ENCODE measurements around the gene PANX2. TPM values are rescaled to one million over a fixed set of nuclear protein-coding genes. Genes with fewer than 3 reads are reported as not detected.
"Not testable (repeated sequence)": the region's sequence is repeated elsewhere in the genome, so short reads cannot be mapped to it uniquely, and the experiment has no call there.

PANX2 gene
- total RNA-seq, 1 experiment from 2014 or later, result 2.6 TPM

DNA sequence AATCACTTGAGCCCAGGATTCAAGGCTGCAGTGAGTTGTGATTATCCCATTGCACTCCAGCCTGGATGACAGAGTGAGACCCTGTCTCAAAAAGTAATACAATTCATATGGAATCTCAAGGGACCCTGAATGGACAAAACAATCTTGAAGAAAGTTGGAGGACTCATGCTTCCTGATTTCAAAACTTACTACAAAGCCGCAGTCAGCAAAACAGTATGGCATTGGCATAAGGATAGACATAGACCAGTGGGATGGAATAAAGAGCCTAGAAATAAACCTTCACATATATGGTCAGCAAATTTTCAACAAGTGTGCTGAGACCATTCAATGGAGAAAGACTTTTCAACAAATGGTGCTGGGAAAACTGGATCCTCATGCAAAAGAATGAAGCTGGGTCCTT is 32.8 kb downstream of the PANX2 start:
- 0 out of 2 replicates have a peak, but pooled peaks cover 2% of the 10 kb centered on the region for H3K27me3 ChIP-seq (ENCODE audit: control insufficient read depth, insufficient read depth, low read length)
- no peak overlapping the region for H3K4me3 ChIP-seq (ENCODE audit: insufficient read depth, low read depth, low read length)
- DNase-seq, result no peak
- H3K36me3 ChIP-seq (replicated peaks; ENCODE audit: control insufficient read depth, insufficient read depth, low read length), result no peaks in the 10 kb centered on the region

GRCh38 chr22:50204571-50204970 is 34.0 kb downstream of the PANX2 start:
- H3K27me3 ChIP-seq (ENCODE audit: control insufficient read depth, insufficient read depth, low read length), result 0 out of 2 replicates have a peak, but pooled peaks cover 2% of the 10 kb centered on the region
- H3K4me3 ChIP-seq (ENCODE audit: insufficient read depth, low read depth, low read length), result no peak overlapping the region
- no peak for DNase-seq
- H3K36me3 ChIP-seq (replicated peaks; ENCODE audit: control insufficient read depth, insufficient read depth, low read length), result no peaks in the 10 kb centered on the region

DNA sequence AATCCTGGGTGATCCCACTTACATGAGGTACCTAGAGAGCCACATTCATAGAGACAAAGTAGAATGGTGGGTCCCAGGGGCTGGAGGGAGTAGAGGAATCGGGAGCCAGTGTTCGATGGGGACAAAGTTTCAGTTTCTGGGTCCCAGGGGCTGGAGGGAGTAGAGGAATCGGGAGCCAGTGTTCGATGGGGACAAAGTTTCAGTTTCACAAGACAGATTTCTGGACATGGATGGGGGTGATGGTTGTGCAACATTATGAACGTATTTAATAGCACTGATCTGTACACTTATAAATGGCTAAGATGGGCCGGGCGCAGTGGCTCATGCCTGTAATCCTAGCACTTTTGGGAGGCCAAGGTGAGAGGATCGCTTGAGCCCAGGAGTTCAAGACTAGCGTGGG is 34.5 kb downstream of the PANX2 start:
- not testable (repeated sequence) for H3K4me3 ChIP-seq (ENCODE audit: insufficient read depth, low read depth, low read length); DNase-seq; H3K27me3 ChIP-seq (ENCODE audit: control insufficient read depth, insufficient read depth, low read length); H3K36me3 ChIP-seq (replicated peaks; ENCODE audit: control insufficient read depth, insufficient read depth, low read length)

DNA sequence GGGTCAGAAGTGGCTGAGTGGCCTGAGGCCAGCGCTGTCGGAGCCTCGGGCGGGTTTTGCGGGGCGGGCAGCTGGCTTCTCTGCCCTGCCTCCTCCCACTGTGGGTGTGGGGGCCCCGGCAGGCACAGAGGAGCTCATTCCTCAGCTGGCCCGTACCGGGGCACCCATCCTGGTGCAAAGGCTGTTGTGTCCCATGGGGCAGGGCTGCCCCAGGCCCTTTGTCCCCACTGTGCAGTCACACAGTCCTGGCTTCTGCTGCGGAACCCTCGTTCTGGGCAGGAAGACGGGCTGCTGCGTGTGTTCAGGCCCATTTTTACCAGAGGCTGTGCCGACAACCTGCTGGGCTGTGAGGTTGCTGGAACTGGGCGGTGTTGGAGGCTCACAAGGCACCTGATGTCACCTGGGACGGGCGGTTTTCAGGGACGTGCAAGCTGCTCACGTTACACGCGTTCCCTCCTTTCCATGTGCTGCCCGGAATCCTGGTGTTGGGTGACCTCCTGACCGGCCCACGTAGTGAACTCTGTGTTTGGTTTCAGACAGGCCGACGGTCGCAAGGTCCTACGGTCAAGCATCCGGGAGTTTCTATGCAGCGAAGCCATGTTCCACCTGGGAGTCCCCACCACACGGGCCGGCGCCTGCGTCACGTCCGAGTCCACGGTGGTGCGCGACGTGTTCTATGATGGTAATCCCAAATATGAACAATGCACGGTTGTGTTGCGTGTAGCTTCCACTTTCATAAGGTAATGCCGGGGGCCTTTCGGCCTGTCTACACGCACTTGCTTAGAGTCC is 35.4 kb downstream of the PANX2 start:
- no peak overlapping the region for H3K4me3 ChIP-seq (ENCODE audit: insufficient read depth, low read depth, low read length)
- 0 out of 2 replicates have a peak, but pooled peaks cover 2% of the 10 kb centered on the region for H3K27me3 ChIP-seq (ENCODE audit: control insufficient read depth, insufficient read depth, low read length)
- peaks cover 3% of the 10 kb centered on the region for H3K36me3 ChIP-seq (replicated peaks; ENCODE audit: control insufficient read depth, insufficient read depth, low read length)
- no peak for DNase-seq

DNA sequence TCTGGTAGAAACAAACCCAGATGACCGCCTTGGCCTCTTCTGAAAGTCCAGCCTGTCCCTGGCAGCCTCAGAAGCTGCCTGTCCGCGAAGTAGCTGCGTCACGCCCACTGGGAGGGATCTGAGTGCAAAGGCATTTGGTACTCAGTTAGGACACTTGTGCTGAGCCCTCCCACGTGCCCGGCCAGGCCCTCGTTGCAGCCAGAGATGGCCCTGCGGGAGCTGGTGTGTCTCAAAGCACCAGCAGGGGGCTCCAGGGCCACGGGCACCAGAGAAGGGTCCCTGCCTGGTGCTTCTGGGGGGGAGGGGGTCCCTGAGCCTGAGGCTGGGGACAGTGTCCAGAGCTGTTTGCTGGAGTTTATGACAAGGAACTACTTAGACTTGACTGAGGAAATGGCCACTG is 36.1 kb downstream of the PANX2 start:
- Histone ChIP-seq H3K4me3 (ENCODE audit: insufficient read depth, low read depth, low read length) (no peak overlapping the region), H3K36me3 (replicated peaks; ENCODE audit: control insufficient read depth, insufficient read depth, low read length) (peaks cover 4% of the 10 kb centered on the region), H3K27me3 (ENCODE audit: control insufficient read depth, insufficient read depth, low read length) (0 out of 2 replicates have a peak, but pooled peaks cover 2% of the 10 kb centered on the region)
- DNase-seq, result peak; percentile 95

GRCh38 chr22:50207383-50208140 is 37.0 kb downstream of the PANX2 start:
- no peak for DNase-seq
- Histone ChIP-seq H3K4me3 (ENCODE audit: insufficient read depth, low read depth, low read length) (no peak overlapping the region), H3K36me3 (replicated peaks; ENCODE audit: control insufficient read depth, insufficient read depth, low read length) (peaks cover 7% of the 10 kb centered on the region), H3K27me3 (ENCODE audit: control insufficient read depth, insufficient read depth, low read length) (no peaks in the 10 kb centered on the region)

DNA sequence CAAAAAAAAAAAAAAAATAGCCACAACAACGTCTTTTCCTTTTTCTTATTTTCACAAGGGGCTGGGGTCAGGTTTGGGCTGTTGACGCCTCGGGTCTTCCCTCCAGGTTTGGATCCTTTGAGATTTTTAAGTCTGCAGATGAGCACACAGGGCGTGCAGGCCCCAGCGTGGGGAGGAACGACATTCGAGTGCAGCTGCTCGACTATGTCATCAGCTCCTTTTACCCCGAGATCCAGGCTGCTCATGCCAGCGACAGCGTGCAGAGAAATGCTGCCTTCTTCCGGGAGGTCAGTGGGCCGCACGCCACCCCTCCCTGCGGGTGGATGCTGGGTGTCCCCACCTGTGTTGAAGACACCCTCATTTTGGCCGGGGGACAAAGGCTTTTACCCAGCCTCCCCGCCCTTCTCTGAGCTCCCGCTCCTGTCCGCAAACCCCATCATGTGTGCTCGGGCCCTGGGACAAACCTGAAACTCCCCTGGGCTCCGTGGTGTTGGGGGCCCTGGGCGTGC is 38.0 kb downstream of the PANX2 start:
- no peak overlapping the region for H3K4me3 ChIP-seq (ENCODE audit: insufficient read depth, low read depth, low read length)
- no peak for DNase-seq
- peaks cover 7% of the 10 kb centered on the region for H3K36me3 ChIP-seq (replicated peaks; ENCODE audit: control insufficient read depth, insufficient read depth, low read length)
- no peaks in the 10 kb centered on the region for H3K27me3 ChIP-seq (ENCODE audit: control insufficient read depth, insufficient read depth, low read length)

DNA sequence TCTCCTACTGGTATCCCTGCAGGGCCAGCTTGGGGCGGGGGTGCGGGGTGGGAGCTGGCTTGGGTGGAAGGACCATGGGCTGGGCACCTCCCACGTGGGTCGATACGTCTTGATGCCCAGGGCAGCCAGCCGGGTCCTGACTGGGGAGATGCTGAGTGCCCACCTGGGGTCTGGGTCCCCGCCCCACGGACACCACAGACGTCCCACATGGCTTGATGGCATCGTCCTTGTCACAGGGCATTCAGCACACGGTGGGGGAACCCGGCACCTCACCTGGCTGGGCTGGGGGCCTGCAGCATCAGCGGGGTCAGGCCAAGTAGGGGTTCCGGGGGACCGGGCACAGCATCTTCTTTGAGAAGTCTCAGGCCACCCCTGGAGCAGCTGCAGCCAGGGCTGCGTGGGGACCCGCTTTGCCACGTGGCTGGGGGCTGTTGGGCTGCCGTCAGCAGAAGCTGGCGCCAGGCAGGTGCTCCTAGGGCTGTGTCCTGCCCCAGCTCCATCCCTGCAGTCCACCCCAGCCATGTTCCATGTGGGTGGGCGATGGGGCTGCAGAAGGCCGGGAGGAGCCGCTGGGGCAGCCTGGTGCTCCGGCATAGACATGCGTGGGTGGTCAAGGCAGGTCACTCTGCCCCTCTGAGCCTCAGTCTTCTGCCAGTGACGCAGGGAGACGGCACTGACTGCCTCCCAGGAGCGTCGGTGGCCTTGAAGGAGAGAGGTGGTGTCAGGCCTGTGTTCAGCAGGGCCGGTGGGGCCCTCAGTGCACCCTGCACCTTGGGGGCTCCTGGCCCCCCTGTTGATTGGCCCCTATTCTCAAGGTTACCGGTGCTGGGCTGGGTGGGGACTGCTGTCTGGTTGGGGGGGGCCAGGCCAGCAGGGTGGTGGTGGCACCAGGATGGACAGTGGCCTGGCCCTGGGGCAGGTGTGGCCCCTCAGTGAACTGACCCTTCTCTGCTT is 38.7 kb downstream of the PANX2 start:
- Histone ChIP-seq H3K27me3 (ENCODE audit: control insufficient read depth, insufficient read depth, low read length) (no peaks in the 10 kb centered on the region), H3K36me3 (replicated peaks; ENCODE audit: control insufficient read depth, insufficient read depth, low read length) (peaks cover 7% of the 10 kb centered on the region), H3K4me3 (ENCODE audit: insufficient read depth, low read depth, low read length) (no peak overlapping the region)
- peak; percentile 78 for DNase-seq

DNA sequence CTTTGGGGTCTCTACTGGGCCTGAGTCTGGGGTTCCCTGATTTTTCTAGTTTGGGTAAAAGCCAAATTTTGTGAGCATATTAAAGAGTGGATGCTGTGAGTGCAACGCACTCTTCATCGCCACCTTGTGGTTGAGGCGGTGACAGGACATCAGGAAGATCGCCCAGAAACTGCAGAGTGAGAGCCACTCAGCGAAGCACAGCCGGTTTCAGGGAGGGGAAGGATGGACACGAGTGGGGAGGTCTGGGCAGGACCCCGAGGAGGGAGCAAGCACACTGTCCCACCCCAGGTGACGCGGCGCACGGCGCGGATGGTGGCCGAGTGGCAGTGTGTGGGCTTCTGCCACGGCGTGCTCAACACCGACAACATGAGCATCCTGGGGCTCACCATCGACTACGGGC is 39.4 kb downstream of the PANX2 start:
- peak; percentile 93 for DNase-seq
- H3K36me3 ChIP-seq (replicated peaks; ENCODE audit: control insufficient read depth, insufficient read depth, low read length), result peaks cover 7% of the 10 kb centered on the region
- H3K27me3 ChIP-seq (ENCODE audit: control insufficient read depth, insufficient read depth, low read length), result no peaks in the 10 kb centered on the region

DNA sequence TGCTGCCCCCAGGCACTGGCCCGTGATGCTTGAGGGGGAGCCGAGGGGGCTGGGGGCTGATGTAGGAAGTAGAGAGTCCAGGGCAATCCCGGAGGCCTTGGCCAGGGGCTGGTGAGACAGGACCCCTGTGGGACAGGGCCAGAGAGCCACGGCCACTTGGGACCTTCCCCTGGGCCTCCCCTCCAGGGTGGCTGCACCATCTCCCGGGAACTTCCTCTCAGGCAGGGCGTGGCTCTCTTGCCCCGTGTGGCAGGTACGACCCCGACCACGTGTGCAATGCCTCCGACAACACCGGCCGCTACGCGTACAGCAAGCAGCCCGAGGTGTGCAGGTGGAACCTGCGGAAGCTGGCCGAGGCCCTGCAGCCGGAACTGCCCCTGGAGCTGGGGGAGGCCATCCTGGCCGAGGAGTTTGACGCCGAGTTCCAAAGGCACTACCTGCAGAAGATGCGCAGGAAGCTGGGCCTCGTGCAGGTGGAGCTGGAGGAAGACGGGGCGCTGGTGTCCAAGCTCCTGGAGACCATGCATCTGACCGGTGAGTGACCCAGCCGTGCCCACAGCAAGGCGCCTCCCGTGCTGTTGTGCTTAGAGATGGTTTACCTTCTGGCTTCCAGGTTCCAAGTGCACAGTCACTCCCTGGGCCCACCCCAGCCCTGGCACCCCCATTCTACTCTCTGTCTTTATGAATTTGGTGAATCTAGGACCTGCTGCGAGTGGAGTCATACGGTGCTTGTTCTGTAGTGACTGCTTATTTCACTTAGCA is 40.0 kb downstream of the PANX2 start:
- DNase-seq, result no peak
- peaks cover 7% of the 10 kb centered on the region for H3K36me3 ChIP-seq (replicated peaks; ENCODE audit: control insufficient read depth, insufficient read depth, low read length)
- H3K4me3 ChIP-seq (ENCODE audit: insufficient read depth, low read depth, low read length), result no peak overlapping the region
- no peaks in the 10 kb centered on the region for H3K27me3 ChIP-seq (ENCODE audit: control insufficient read depth, insufficient read depth, low read length)

More for the DNA sequence above, 39.4 kb downstream of the PANX2 start:
- H3K4me3 ChIP-seq (ENCODE audit: insufficient read depth, low read depth, low read length), result no peak overlapping the region

DNA sequence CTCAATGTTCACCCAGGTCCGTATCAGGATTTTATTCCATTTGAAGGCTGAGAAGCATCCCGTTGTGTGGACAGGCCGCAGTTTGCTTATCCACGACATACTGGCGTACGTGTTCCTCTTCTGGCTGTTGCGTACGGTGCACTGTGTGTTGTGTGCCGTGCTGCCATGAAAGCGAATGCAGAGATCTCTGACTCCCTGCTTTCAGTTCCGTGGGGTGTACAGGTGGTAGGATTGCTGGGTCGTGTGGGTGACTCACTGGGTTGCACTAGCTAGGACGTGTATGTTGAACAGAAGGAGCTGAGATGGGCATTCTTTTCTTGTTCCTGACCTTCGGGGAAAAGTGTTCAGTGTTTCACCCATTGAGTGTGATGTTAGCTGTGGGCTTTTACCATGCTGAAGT is 40.6 kb downstream of the PANX2 start:
- Histone ChIP-seq H3K36me3 (replicated peaks; ENCODE audit: control insufficient read depth, insufficient read depth, low read length) (peaks cover 11% of the 10 kb centered on the region), H3K27me3 (ENCODE audit: control insufficient read depth, insufficient read depth, low read length) (no peaks in the 10 kb centered on the region), H3K4me3 (ENCODE audit: insufficient read depth, low read depth, low read length) (no peak overlapping the region)
- DNase-seq, result no peak

- Histone ChIP-seq H3K4me3 (ENCODE audit: insufficient read depth, low read depth, low read length) (no peak overlapping the region), H3K27me3 (ENCODE audit: control insufficient read depth, insufficient read depth, low read length) (no peaks in the 10 kb centered on the region), H3K36me3 (replicated peaks; ENCODE audit: control insufficient read depth, insufficient read depth, low read length) (peaks cover 17% of the 10 kb centered on the region)
- no peak for DNase-seq
Measured at GRCh38 chr22:50213263-50213662, 42.7 kb downstream of the PANX2 start.

DNA sequence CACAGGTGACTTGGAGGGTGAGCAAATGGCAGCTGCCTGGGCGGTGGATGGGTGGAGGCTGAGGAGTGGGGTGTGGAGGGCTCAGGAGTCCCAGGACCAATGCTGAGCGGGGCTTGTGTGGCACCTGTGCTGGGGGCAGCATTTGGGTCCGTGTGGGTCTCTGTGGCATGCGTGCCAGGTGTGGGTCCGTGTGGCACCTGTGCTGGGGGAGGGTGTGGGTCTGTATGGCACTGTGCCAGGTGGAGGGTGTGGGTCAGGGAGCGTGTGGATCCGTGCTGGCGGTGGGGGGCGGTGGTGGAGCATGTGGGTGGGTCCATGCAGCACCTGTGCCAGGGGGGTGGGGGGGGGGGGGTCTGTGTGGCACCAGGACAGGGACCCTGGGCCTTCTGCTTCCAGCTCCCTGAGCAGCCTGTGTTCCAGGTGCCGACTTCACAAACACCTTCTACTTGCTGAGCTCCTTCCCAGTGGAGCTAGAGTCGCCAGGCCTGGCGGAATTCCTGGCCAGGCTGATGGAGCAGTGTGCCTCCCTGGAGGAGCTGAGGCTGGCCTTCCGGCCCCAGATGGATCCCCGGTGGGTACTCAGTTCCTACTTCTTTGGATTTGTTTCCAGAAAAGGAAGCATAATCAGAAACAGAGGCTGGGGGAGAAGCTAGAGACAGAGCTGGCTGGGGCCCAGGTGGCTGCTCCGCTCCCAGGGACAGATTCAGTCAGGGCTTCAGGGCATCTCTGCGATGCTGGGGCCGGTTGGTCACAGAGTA is 44.9 kb downstream of the PANX2 start:
- Histone ChIP-seq H3K36me3 (replicated peaks; ENCODE audit: control insufficient read depth, insufficient read depth, low read length) (peaks cover 20% of the 10 kb centered on the region), H3K27me3 (ENCODE audit: control insufficient read depth, insufficient read depth, low read length) (no peaks in the 10 kb centered on the region), H3K4me3 (ENCODE audit: insufficient read depth, low read depth, low read length) (no peak overlapping the region)
- no peak for DNase-seq

Measured in H7 (cell line).